ENCODE results near the gene ANGPT4. TPM values are rescaled to one million over a fixed set of nuclear protein-coding genes. Genes with fewer than 3 reads are reported as not detected.

Gene ANGPT4
- total RNA-seq, 1 experiment from 2014 or later = not detected

GRCh38 chr20:824490-824889 lies 91.6 kb downstream of the ANGPT4 start:
- POLR2A ChIA-PET (ENCODE audit: unreplicated experiment) = no interaction called here

GRCh38 chr20:823574-823902 lies 92.6 kb downstream of the ANGPT4 start:
- no peak overlapping the region for H2AFZ ChIP-seq
- BruUV-seq (replicated peaks) = no TSS peak
- TF ChIP-seq CTCF (conservative IDR thresholded peaks at IDR 0.05) (no peak), EZH2 (IDR thresholded peaks at IDR 0.05; ENCODE audit: low read depth) (no peak)
- no peaks in the 10 kb centered on the region for H3K9me3 ChIP-seq (ENCODE audit: insufficient read depth, low read depth)
- H4K20me1 ChIP-seq (ENCODE audit: insufficient read depth) = no peaks in the 10 kb centered on the region
- ChIA-PET CTCF (interaction anchor here (0.7 kb wide), 1 partner anchor 134 kb away, joined by 4 read pairs; no protein-coding TSS in a partner anchor), POLR2A (ENCODE audit: unreplicated experiment) (no interaction called here)
- intact Hi-C loops (cut with micrococcal nuclease; ENCODE audit: unreplicated experiment) = no loop called here
- H3K36me3 ChIP-seq (ENCODE audit: low read depth) = no peaks in the 10 kb centered on the region
- peaks cover 8% of the 10 kb centered on the region; the same call in 1 of the 2 replicates for H3F3A ChIP-seq (ENCODE audit: insufficient read depth, low read depth)
- H3K9me2 ChIP-seq (ENCODE audit: insufficient read depth) = no peaks in the 10 kb centered on the region
- H3K27ac ChIP-seq = no peak overlapping the region
- H3K79me2 ChIP-seq (ENCODE audit: low read depth) = no peaks in the 10 kb centered on the region
- no peak for DNase-seq
- H3K4me3 ChIP-seq = no peak overlapping the region
- H3K27me3 ChIP-seq (ENCODE audit: insufficient read depth, low read depth) = no peaks in the 10 kb centered on the region
- H3K4me2 ChIP-seq = no peak overlapping the region
- H3K4me1 ChIP-seq (replicated peaks; ENCODE audit: insufficient read depth) = no peaks in the 10 kb centered on the region

More at GRCh38 chr20:824490-824889, 91.6 kb downstream of the ANGPT4 start:
- Histone ChIP-seq H3K79me2 (ENCODE audit: low read depth) (no peaks in the 10 kb centered on the region), H4K20me1 (ENCODE audit: insufficient read depth) (no peaks in the 10 kb centered on the region), H3F3A (ENCODE audit: insufficient read depth, low read depth) (peaks cover 5% of the 10 kb centered on the region; the same call in 1 of the 2 replicates), H3K9me3 (ENCODE audit: insufficient read depth, low read depth) (no peaks in the 10 kb centered on the region), H3K27ac (no peak overlapping the region), H3K4me3 (no peak overlapping the region), H3K27me3 (ENCODE audit: insufficient read depth, low read depth) (no peaks in the 10 kb centered on the region), H2AFZ (no peak overlapping the region), H3K9me2 (ENCODE audit: insufficient read depth) (no peaks in the 10 kb centered on the region), H3K36me3 (ENCODE audit: low read depth) (no peaks in the 10 kb centered on the region), H3K4me1 (replicated peaks; ENCODE audit: insufficient read depth) (peaks cover 7% of the 10 kb centered on the region; the same call in 1 of the 2 replicates), H3K4me2 (no peak overlapping the region)
- TF ChIP-seq CTCF (conservative IDR thresholded peaks at IDR 0.05) (no peak), EZH2 (IDR thresholded peaks at IDR 0.05; ENCODE audit: low read depth) (no peak)
- DNase-seq = no peak
- CTCF ChIA-PET = no interaction called here
- intact Hi-C loops (cut with micrococcal nuclease; ENCODE audit: unreplicated experiment) = no loop called here
- no TSS peak for BruUV-seq (replicated peaks)

- Histone ChIP-seq H3F3A (ENCODE audit: insufficient read depth, low read depth) (peaks cover 14% of the 10 kb centered on the region), H3K4me1 (replicated peaks; ENCODE audit: insufficient read depth) (no peaks in the 10 kb centered on the region), H3K4me2 (no peak overlapping the region), H4K20me1 (ENCODE audit: insufficient read depth) (no peaks in the 10 kb centered on the region), H3K4me3 (no peak overlapping the region), H3K79me2 (ENCODE audit: low read depth) (no peaks in the 10 kb centered on the region), H3K36me3 (ENCODE audit: low read depth) (no peaks in the 10 kb centered on the region), H3K27me3 (ENCODE audit: insufficient read depth, low read depth) (no peaks in the 10 kb centered on the region), H2AFZ (no peak overlapping the region), H3K27ac (no peak overlapping the region), H3K9me3 (ENCODE audit: insufficient read depth, low read depth) (no peaks in the 10 kb centered on the region), H3K9me2 (ENCODE audit: insufficient read depth) (no peaks in the 10 kb centered on the region)
- POLR2A ChIA-PET (ENCODE audit: unreplicated experiment) = no interaction called here
- CTCF ChIA-PET = interaction anchor here (0.7 kb wide), 1 partner anchor 134 kb away, joined by 4 read pairs; no protein-coding TSS in a partner anchor
- intact Hi-C loops (cut with micrococcal nuclease; ENCODE audit: unreplicated experiment) = no loop called here
- TF ChIP-seq CTCF (conservative IDR thresholded peaks at IDR 0.05) (no peak), EZH2 (IDR thresholded peaks at IDR 0.05; ENCODE audit: low read depth) (no peak)
- DNase-seq = no peak
- BruUV-seq (replicated peaks) = no TSS peak
Observed at GRCh38 chr20:822651-823573, 93.2 kb downstream of the ANGPT4 start.
